ENCODE measurements around the gene ATL1.
"Not testable (repeated sequence)": the region's sequence is repeated elsewhere in the genome, so short reads cannot be mapped to it uniquely, and the experiment has no call there.

The ATL1 gene

DNA sequence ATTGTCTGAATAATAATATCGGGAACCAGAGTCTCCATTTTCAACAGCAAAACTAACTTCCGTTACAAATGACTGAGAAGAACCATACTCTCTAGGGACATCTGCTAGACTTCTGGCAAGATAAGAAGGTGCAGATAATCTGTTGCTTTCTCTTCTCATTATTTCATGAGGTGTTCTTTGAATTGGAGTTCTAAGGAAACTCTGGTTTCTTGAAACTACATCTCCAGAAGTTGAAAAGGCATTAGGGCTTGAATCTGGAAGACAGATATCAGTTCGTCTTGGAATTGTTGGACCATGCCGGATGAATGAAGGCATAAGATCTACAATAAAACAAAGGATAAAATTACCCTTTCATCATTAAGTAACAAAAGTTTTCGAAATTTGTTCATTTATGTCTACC lies 105.4 kb downstream of the ATL1 start:
- not testable (repeated sequence) for DNase-seq

DNA sequence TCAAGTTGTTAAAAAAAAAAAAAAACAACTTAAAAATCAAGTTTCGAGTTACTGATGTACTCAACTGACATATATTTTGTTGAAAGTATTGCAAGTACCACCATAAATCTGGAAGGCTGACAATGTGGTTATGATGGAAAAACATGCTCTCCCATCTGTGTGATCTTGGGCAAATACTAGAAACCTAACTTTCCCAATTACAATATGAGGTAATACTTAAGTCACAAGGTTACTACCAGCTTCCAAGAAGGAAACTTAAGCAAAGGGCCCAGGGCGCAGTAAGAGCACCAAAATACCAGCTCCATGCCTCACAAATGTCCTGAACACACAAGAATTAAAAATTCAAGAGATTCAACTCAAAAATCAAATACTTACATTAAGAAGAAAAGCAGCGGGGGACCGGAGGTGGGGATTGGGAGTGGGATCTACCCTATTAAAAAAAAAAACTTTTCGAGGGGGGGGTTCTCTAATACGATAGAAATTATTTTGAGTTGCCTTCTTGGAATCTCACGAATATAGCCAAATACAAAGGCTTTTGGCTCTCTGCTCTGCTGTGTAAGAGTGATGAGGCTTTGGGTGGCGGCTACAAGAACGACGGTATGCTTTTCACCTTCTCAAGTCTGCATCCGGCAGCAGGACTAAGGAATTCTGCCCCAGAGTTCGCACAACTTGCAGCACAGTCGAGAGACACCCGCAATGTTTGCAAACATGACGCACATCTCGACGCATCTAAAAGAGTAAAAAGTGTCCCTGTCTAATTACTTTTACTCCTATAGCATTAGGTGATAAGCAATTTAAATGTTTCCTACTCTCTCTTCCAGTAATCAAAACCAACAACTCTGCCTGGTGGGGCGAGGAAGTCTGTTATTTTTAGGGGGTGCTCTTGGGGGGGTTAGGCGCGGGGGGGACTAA lies 107.1 kb downstream of the ATL1 start:
- DNase-seq: no peak

DNA sequence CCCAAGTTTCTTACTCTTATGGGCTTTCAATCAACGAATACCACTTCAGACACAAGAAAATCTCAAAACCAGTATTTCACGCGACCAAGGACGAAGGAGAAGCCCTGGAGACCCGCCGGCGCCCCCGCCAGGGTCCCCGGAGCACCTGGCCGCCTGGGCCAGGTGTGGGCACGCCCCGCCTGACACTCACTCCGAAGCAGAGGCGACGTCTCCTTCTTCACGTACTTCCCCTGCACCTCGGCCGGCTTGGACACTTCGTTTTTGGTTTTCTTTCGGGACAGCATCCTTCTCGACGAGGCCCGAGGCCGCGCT lies 107.7 kb downstream of the ATL1 start:
- peak in 1 of 2 experiments; percentile 51 for DNase-seq

DNA sequence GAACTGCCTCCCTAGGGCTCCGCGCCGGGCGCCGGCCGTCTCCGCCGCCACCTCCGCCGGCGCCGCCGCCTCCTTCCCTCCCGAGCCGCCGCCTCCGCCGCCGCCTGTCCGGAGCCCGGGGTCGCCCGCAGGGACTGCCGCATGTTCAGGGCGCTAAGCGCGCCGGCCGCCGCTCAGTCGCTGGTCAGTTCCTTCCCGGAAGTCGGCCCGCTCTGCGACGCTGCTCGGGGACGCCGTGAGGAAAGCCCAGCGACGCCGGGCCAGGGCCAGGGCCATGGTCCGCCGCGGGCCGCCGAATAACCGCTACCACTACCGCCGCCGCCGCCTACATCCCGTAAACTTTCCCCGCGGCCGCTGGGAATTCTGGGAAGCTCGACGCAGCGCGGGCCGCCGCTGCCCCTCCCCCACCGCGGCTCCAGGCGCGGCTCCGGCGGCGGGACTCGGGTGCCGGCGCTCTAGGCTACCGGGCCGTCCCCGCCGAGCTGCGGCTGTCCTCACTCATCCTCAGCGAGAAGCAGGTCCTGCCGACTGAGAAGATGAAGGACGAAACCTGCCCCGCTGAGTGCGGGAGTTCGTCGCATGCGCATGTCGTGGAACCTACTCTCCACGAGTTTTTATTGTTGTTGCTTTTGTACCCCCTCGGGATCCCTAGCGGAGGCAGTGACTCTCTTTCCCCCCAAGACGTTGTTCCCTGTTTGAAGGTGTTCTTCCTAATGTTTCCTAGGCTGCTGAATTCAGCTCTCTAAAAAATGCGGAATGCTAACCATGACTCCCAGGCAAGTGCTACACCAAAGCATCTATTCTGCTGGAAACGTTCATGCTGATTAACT lies 108.3 kb downstream of the ATL1 start, which contains the start of gene SAV1:
Gene SAV1, minus strand, starts transcription at position 311 of the 830 bp plus-strand sequence. CDS start 339 bp downstream, outside the sequence.
- DNase-seq: peak; percentile 70 to 73

DNA sequence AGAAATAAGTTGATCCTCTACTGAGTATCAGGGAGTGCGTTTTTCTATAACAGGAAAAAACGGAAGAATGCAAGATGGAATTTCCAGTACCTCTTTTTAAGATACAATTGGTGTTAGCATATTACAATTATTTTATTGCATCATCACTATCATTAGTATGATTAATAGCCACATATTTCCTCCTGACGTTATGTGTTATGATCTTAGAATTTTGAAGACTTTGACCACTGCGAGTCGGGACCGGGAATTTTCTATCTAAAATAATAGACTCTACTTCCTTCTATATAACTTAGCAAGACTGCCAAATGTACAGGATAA lies 108.8 kb downstream of the ATL1 start:
- no peak for DNase-seq

DNA sequence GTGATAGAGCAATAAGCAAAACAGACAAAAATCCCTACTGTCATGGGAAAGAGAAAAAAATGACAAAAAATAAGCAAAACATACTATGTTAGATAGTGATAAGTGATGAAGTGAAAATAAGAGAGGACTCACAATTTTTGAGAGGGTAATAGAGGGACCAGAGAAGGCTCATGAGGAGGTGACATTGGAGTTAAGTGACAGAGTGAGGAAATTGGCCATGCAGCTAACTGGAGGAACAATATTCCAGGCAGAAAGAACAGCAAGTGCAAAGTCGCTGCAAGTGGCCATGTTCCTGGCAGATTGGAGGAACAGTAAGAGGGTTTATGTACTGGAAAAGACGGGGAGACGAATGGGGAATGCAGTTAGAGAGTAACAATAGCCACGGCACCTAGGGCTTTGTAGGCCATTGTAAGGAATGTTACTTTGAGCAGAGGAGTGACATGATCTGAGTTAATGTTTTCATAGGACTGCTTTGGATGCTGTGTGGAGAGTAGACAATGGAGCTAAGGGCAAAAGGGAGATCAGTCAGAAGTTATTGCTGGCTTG lies 109.6 kb downstream of the ATL1 start:
- DNase-seq: no peak

DNA sequence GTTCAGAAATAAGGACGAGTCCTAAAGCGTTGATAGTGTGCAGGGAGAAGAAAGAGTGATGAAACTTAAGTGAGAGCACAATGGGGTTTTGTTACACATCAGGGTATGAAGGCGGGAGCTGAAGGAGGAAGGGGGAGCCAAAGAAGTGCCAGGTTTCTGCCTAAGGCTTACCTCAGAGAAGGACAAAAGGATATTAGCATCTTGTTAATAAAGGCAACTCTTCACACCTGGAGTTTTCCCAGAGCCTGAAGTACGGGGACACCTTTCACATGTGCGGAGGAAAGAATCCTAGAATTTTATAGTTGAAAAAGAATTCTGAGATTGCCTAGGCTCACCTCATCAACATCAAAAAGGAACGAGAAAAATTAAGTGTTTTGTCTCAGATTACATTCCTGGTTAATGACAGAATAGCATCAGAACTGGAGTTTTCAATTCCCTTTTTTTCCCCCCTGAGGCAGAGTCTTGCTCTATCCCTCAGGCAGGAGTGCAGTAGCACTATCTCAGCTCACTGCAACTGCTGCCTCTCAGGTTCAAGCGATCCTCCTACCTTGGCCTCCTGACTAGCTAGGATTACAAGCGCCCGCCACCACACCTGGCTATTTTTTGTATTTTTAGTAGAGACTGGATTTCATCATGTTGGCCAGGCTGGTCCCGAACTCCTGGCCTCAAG lies 110.4 kb downstream of the ATL1 start:
- DNase-seq: no peak

DNA sequence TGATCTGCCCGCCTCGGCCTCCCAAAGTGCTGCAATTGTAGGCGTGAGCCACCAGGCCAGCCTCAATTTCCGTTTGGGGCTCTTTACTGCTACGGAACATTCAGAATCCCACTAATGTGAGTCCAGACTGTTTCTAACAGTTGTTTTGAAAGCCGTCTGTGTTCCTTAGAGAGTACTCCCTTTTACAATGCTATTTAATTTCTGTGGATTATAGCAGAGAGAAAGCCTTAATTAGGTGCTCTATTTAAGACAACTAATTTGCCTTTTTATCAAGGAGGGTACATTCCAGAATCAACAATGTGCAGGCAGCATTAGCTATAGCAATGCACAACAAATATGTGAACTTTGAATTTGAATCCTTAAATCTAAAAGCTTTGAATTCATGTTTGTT lies 110.9 kb downstream of the ATL1 start:
- DNase-seq: no peak

DNA sequence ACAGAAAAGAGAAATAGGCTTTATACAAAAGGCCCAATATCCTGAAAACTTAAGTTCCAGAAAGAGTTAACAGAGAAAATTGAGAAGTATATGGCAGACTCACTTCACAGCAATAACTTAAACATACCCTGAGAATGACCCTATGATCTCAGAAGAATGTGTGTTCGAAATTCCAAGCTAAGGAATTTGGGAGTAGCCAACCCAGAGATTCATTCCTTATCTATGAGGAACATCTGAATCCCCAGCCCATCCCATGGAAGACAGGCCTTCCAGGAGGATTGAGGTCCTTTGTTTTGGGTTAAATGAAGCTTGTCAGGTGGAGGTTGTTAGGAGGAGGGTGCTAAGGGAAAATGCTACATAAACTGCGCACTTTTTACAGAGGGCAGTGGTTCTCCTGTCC lies 115.7 kb downstream of the ATL1 start:
- no peak for DNase-seq

DNA sequence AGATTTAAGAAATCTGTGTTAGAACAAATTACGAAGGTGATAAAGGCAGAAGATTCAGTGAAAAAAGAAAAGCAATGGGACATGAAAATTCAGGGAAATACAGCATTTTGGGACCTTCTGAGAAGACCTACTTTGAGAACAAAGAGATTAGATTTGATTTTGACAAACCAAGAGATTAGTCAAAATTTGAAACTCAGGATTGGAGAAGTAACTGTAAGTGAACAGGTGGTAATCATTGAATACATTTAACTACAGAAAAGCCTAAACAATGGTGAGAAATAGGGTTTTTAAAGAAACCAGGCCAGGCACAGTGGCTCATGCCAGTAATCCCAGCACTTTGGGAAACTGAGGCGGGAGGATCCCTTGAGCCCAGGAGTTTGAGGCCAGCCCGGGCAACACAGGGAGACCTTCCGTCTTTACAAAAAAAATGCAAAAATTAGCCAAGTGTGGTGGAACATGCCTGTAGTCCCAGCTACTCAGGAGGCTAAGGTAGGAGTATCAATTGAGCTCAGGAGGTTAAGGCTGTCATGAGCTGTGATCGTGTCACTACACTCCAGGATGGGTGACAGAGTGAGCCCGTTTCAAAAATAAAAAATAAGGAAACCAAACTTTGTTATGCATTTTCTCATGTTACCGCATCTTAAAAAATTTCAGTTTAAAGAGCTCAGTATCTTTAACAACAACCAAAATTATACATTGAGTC lies 117.0 kb downstream of the ATL1 start:
- DNase-seq: no peak

DNA sequence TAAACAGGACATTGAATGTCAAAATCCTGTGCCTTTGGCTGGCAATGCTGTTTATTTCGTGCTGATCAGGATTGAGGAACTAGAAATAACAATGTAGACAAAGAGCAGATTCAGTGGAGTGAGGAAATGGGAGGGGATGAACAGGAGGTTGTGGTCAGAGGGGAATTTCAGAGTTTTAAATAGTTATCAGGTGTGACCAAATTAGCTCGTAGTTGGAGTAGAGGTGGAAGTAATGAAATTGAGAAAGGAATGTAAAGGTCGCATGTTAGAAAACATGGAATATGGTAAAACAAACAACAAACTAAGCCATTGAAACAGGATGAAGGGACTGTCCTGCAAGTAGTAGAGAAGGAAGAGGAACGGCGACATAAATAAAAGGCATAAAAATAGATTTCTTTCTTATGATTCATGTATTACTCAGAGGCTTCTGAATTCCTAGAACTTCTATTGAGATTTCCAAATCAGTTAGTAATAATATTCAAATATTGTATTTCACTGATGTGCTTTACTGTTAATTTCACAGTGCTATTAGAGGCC lies 117.7 kb downstream of the ATL1 start:
- no peak for DNase-seq

DNA sequence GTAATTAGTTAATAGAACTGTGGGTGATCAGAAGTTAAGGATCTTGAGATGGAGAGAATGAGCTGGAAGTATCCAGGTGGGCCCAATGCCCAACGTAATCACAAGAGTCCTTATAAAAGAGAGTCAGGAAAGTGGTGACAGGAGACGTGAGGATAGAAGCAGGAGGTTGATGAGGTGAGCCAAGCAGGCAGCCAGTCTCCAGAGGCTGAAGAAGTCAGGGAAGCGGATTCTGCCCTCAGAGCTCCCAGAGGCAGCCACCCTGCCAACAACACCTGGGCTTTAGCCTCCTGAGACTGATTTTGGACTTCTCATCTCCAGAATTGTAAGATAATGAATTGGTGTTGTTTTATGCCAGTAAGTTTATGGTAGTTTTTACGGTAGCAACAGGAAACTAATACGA lies 118.2 kb downstream of the ATL1 start:
- no peak for DNase-seq

DNA sequence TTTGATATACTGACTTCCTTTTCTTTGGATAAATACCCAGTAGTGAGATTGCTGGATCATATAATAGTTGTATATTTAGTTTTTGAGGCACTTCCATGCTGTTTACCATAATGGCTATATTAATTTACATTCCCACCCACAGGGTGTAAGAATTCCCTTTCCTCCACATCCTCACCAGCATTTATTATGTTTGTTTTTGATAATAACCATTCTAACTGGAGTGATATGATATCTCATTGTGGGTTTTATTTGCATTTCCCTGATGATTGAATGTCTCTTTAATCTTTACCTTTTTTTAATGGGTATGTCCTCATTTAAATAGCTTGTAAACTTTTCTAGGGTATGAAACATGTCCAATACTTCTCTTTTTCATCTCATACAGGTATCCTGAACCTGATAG lies 119.7 kb downstream of the ATL1 start:
- DNase-seq: no peak
